Measurements from ENCODE around the gene FYTTD1.
A peak's percentile ranks its signal among the peaks of the same experiment; 100 is the strongest.

The FYTTD1 gene

GRCh38 chr3:197748597-197749314 lies 927 bp upstream of the FYTTD1 start:
- TF ChIP-seq MYC (IDR thresholded peaks at IDR 0.05; ENCODE audit: low read depth, low read length) (no peak), CTCF (IDR thresholded peaks at IDR 0.05; ENCODE audit: low read depth, low read length) (no peak), POLR2A (IDR thresholded peaks at IDR 0.05; ENCODE audit: extremely low read depth, insufficient read length) (no peak), MAX (IDR thresholded peaks at IDR 0.05; ENCODE audit: low read depth, low read length) (no peak)
- no peak overlapping the region for H3K4me3 ChIP-seq (ENCODE audit: low read depth, low read length)
- DNase-seq (ENCODE audit: low read depth): no peak

DNA sequence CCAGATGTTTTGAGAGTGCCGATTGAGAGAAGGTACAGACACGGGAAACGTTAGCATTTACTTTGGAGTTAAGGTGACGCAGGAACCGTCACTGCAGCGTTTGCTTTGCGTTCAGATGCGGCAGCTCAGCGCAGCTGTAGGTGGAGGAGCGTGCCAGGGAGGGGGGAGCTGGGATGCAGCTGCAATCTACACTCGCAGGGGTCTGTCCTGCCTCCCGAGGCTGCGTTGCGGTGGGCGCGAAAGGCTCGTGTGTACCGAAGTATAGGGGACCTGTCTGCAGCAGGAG lies 425 bp upstream of the FYTTD1 start:
- H3K4me3 ChIP-seq (ENCODE audit: low read depth, low read length): peak overlapping the region; percentile 38
- TF ChIP-seq POLR2A (IDR thresholded peaks at IDR 0.05; ENCODE audit: extremely low read depth, insufficient read length) (no peak), MYC (IDR thresholded peaks at IDR 0.05; ENCODE audit: low read depth, low read length) (no peak)
- no peak for DNase-seq (ENCODE audit: low read depth)

DNA sequence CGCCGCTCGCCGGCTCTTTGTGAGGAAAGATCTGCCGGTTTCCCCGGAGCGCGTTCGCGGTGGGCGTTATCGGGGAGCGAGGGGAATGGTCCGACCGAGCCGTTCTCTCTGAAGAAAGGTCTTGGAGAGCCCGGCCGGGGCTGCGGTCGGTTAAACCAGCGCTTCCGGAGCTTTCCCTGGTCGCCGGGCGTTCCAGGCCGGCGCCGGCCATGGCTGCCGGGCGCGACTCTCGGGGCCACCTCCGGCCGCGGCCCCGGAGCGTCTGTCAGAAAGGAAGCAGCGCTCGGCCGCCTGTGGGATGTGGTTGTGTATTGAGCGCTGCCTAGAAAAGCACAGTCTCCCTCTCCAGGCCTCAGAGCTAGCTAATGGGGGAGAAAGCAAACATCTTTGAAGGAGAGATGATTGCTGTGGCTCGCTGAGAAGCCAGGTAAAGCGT lies 731 bp downstream of the FYTTD1 start:
- no peak for TF ChIP-seq MAX (IDR thresholded peaks at IDR 0.05; ENCODE audit: low read depth, low read length)
- no peak for TF ChIP-seq MYC (IDR thresholded peaks at IDR 0.05; ENCODE audit: low read depth, low read length)
- TF ChIP-seq CTCF (IDR thresholded peaks at IDR 0.05; ENCODE audit: low read depth, low read length): no peak
- TF ChIP-seq POLR2A (IDR thresholded peaks at IDR 0.05; ENCODE audit: extremely low read depth, insufficient read length): no peak
- peak overlapping the region; percentile 81 for H3K4me3 ChIP-seq (ENCODE audit: low read depth, low read length)
- peak; percentile 81 for DNase-seq (ENCODE audit: low read depth)

GRCh38 chr3:197750858-197751737 lies 1.4 kb downstream of the FYTTD1 start:
- peak overlapping the region; percentile 81 for H3K4me3 ChIP-seq (ENCODE audit: low read depth, low read length)
- TF ChIP-seq MYC (IDR thresholded peaks at IDR 0.05; ENCODE audit: low read depth, low read length) (0 out of 2 replicates have a peak, but pooled peaks have one; percentile 0), MAX (IDR thresholded peaks at IDR 0.05; ENCODE audit: low read depth, low read length) (no peak)
- DNase-seq (ENCODE audit: low read depth): peak; percentile 68

- no peak for DNase-seq (ENCODE audit: low read depth)
- TF ChIP-seq MYC (IDR thresholded peaks at IDR 0.05; ENCODE audit: low read depth, low read length) (no peak), CTCF (IDR thresholded peaks at IDR 0.05; ENCODE audit: low read depth, low read length) (no peak), MAX (IDR thresholded peaks at IDR 0.05; ENCODE audit: low read depth, low read length) (no peak), POLR2A (IDR thresholded peaks at IDR 0.05; ENCODE audit: extremely low read depth, insufficient read length) (no peak)
- H3K4me3 ChIP-seq (ENCODE audit: low read depth, low read length): no peak overlapping the region
Observed at GRCh38 chr3:197752107-197752506, 2.4 kb downstream of the FYTTD1 start.

GRCh38 chr3:197753263-197753662 lies 3.6 kb downstream of the FYTTD1 start:
- no peak overlapping the region for H3K4me3 ChIP-seq (ENCODE audit: low read depth, low read length)
- TF ChIP-seq MYC (IDR thresholded peaks at IDR 0.05; ENCODE audit: low read depth, low read length): no peak
- TF ChIP-seq POLR2A (IDR thresholded peaks at IDR 0.05; ENCODE audit: extremely low read depth, insufficient read length): no peak
- TF ChIP-seq CTCF (IDR thresholded peaks at IDR 0.05; ENCODE audit: low read depth, low read length): no peak
- no peak for TF ChIP-seq MAX (IDR thresholded peaks at IDR 0.05; ENCODE audit: low read depth, low read length)
- DNase-seq (ENCODE audit: low read depth): no peak
